Colon (tissue), 2 donors: ENCODE results near the gene FSIP1.

Source experiments
- FAIRE-seq: peaks from 2 replicates; lab custom pipeline; 2012; peaks lifted over from hg19 to GRCh38; lab: Jason Lieb, UNC
- donor health status: control.
- donor health status: control.

Gene FSIP1

DNA sequence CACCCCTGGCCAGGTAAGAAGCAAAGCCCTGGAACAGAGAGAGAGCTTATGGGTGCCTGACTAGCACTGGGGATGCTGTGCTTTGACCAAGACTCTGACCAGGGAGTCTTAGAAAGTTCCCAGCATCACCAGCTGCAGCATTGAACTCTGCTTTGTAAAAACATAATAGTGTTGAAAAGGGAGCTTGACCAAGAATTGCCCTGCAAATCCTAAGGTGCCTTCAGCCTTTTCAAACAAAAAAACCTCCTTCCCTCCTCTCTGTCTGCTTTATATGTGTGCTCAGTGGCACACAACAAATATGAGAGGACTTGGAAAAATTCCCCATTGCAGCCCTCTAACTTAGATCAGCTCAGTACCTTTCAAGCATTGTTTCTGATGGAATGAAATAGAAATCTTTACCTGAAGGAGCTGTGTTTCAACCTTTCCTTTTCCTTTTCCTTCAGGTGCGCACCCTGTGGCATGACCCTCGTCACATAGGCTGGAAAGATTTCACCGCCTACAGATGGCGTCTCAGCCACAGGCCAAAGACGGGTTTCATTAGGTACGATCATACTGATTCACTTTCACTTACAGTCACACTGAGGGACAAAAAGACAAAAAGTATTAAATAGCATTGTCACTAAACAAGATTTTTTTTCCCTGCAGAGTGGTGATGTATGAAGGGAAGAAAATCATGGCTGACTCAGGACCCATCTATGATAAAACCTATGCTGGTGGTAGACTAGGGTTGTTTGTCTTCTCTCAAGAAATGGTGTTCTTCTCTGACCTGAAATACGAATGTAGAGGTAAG, 188.8 kb downstream of the FSIP1 start:
- no peak for FAIRE-seq

DNA sequence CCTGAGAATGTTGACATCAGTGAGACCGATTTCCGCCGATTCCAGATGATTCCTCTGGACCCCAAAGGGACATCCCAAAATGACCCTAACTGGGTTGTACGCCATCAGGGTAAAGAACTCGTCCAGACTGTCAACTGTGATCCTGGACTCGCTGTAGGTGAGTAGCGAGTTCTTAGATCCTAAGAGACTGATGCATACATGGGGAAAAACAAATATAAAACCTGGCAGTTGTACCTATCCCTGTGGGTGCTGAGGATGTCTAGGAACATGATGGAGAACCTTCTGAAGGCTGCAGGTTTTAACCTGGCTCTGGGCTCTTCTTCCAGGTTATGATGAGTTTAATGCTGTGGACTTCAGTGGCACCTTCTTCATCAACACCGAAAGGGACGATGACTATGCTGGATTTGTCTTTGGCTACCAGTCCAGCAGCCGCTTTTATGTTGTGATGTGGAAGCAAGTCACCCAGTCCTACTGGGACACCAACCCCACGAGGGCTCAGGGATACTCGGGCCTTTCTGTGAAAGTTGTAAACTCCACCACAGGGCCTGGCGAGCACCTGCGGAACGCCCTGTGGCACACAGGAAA, 189.5 kb downstream of the FSIP1 start:
- FAIRE-seq: no peak

GRCh38 chr15:39592500-39592899, 190.1 kb downstream of the FSIP1 start:
- FAIRE-seq: no peak

DNA sequence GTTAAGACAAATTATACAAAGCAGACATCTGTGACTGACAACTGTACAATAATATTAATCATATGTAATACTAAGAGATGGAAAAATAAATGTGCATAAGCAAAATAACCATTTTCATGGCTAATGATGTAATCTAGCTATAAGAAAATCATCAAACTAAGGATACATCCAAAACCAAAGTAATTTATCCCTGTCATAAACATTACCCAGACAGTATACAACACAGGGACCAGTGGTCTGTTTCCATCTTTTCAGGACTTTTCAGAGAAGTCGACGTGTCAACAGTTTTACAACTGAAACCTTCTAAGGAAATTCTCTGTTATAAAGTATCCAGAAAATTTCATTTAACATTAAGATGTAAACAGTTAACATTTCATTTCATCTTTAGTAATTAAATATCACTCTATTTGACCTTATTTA, 190.7 kb downstream of the FSIP1 start:
- FAIRE-seq: no peak

GRCh38 chr15:39591141-39591895, 191.3 kb downstream of the FSIP1 start:
- no peak for FAIRE-seq

DNA sequence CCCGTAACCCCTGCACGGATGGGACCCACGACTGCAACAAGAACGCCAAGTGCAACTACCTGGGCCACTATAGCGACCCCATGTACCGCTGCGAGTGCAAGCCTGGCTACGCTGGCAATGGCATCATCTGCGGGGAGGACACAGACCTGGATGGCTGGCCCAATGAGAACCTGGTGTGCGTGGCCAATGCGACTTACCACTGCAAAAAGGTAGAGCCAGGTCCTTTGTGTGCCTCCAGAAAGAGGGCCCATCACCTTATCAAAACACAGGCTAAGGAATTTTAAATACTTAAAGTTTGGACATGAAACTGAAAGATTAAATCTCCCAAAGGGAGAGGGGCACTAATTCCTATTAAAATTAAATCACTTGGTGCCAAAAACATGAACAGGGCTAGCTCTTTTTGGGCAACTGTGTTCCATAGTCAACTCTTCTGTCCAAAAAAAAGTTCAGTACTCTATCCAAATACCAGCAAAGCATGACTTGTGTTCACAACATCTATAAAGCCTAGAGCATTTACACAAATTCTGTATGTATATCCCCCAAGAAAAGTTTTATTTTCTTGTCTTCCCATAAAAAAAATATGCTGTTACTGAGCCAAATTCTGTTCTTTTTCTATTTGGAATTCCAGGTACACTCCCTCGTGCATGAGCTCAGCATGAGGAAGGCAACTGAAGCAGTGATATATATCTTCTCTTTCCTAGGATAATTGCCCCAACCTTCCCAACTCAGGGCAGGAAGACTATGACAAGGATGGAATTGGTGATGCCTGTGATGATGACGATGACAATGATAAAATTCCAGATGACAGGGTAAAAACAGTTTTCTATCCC, 192.6 kb downstream of the FSIP1 start:
- FAIRE-seq: no peak

DNA sequence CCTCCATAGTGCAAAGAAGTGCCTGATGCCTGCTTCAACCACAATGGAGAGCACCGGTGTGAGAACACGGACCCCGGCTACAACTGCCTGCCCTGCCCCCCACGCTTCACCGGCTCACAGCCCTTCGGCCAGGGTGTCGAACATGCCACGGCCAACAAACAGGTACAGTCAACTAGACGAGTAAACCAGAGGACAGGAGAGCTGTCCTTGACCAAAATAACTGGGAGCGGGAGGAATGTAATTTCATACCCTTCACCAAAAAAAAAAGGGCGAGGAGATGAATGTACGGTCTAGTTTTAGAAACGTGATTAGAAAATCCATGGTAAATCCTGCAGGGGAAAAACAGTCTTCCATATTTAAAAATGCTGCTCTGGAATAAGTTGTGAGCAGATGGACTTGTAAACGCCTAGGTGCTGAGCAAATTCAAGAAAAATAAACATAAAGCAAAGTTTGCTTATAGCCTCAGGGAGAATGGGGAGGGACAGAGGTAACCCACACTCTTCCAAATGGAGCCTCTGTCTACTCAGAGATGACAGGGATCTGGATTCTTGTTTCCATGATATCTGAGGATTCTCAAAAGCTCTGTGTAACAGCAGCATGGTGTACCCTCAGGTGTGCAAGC, 193.3 kb downstream of the FSIP1 start:
- no peak for FAIRE-seq

DNA sequence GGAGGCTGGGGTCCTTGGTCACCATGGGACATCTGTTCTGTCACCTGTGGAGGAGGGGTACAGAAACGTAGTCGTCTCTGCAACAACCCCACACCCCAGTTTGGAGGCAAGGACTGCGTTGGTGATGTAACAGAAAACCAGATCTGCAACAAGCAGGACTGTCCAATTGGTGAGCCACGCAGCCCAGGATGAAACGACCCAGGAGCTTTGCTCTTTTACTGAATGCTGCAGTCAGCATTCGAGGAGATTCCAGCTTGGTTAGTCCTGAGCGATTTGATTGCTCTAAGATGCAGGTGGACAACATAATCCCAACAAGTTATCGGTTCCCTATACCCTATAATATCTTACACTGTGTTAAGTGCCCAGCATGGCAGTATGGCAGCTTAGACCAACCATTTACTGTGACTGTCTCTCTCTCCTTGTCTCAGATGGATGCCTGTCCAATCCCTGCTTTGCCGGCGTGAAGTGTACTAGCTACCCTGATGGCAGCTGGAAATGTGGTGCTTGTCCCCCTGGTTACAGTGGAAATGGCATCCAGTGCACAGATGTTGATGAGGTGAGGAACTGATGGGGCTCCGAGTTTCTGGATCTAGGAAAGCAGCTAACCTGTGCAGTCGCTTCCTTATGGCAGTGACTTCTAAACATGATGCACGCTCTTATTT, 194.0 kb downstream of the FSIP1 start:
- no peak for FAIRE-seq

GRCh38 chr15:39587731-39588530, 194.7 kb downstream of the FSIP1 start:
- no peak for FAIRE-seq

GRCh38 chr15:39587096-39587721, 195.4 kb downstream of the FSIP1 start:
- no peak for FAIRE-seq

DNA sequence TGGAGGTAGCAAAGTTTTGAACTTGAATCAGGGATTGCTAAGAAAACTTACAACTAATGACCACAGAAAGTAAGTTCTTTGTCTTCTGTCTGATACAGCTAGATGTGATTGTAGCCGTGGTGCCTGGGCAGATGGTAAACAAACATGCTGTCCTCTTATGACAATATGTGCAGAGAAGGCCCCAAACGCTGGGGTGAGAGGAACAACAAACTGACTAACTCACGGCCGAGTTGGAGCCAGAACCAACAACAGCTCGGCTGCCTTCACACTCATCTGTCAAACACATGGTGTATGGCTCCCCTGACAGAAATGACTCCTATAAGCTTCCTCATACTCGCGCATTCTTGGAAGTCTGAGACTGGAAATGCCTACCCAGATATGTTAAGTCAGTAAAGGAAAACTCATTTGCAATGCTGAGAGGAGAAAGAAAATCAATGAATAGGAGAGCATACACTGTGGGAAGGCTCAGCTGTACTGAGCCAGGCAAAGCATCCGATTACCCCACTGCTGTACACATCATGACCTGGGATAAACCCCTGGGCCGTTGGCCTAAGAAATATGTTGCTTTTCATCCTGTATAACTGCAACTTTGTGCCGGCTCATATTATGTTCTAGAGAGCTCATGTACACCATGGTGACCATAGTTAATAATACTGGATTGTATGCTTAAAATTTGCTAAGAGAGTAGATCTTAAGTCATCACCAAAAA, 196.1 kb downstream of the FSIP1 start:
- no peak for FAIRE-seq

- FAIRE-seq: no peak
Measured at GRCh38 chr15:39585871-39586301, 196.8 kb downstream of the FSIP1 start.

GRCh38 chr15:39585389-39585841, 197.2 kb downstream of the FSIP1 start:
- FAIRE-seq: no peak

- FAIRE-seq: no peak
Measured at GRCh38 chr15:39584662-39585388, 197.8 kb downstream of the FSIP1 start.

DNA sequence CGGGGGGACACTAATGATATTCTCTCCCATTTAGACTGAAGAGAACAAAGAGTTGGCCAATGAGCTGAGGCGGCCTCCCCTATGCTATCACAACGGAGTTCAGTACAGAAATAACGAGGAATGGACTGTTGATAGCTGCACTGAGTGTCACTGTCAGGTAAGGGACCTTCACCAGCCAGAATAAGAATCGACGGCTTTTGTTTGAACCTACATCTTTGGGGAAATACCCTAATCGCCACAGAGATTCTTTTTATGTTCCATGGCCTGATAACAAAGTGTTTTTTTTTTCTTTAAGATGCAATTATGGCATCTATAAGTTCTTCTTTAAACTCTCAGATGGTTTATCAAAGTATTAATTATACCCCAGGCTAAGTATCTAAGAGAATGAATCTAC, 198.4 kb downstream of the FSIP1 start:
- no peak for FAIRE-seq

GRCh38 chr15:39583596-39584265, 198.9 kb downstream of the FSIP1 start:
- no peak for FAIRE-seq

- no peak for FAIRE-seq
Measured at GRCh38 chr15:39582977-39583595, 199.6 kb downstream of the FSIP1 start.
